Esophagus muscularis mucosa (tissue), 4 donors: Measurements from ENCODE around the gene KMT2A.

Experiments used
- EP300 ChIP-seq: sonication (generic); formaldehyde crosslinking; IDR thresholded peaks from one replicate; pipeline ENCODE4 v1.6.1; 2017; ENCODE audit warnings: antibody characterized with exemption
- POLR2A ChIP-seq: fragments of 450-650 bp; IDR thresholded peaks from one replicate; pipeline ENCODE4 v1.6.1; 2017; ENCODE audit warnings: antibody characterized with exemption, moderate library complexity, mild to moderate bottlenecking, low read depth
- POLR2AphosphoS5 ChIP-seq, 2 donors: sonication (generic); formaldehyde crosslinking; IDR thresholded peaks; one replicate each; pipeline ENCODE4 v1.6.1; 2017; ENCODE audit warnings: antibody characterized with exemption in 2 of 2
- TF ChIP-seq, protein P1 (sequence below), 3 experiments: fragments of 200-600 bp in 2 of 3; fragments of 450-650 bp in 1 of 3; sonication (generic) in 2 of 3; IDR thresholded peaks; one replicate each; pipeline ENCODE4 v1.5.1; 2017 to 2019; ENCODE audit warnings: antibody characterized with exemption in 3 of 3, mild to moderate bottlenecking in 2 of 3, moderate library complexity in 1 of 3

DNA sequence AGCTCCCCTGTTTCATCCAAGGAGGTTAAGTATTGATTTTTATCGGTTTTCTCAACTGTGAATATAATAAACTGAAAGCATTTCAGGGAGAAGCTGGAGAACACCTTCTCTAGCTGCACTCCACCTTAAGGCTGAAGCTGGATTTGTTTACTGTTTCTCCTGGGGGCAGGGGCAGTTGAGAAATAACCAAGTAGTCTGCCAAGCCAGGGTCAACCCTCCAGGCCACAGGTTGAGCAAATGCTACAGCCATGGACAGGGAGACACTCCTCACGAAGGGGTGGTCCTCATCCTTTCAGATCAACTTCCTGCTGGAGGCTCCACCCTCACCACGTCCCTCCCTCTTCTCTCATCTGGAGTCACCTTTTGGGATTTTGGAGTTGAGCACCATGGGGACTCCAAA lies 90.8 kb downstream of the KMT2A start, which contains the start of gene TTC36:
- TF ChIP-seq POLR2A: no peak
- TF ChIP-seq, protein P1, sequence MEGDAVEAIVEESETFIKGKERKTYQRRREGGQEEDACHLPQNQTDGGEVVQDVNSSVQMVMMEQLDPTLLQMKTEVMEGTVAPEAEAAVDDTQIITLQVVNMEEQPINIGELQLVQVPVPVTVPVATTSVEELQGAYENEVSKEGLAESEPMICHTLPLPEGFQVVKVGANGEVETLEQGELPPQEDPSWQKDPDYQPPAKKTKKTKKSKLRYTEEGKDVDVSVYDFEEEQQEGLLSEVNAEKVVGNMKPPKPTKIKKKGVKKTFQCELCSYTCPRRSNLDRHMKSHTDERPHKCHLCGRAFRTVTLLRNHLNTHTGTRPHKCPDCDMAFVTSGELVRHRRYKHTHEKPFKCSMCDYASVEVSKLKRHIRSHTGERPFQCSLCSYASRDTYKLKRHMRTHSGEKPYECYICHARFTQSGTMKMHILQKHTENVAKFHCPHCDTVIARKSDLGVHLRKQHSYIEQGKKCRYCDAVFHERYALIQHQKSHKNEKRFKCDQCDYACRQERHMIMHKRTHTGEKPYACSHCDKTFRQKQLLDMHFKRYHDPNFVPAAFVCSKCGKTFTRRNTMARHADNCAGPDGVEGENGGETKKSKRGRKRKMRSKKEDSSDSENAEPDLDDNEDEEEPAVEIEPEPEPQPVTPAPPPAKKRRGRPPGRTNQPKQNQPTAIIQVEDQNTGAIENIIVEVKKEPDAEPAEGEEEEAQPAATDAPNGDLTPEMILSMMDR (IDR thresholded peaks at IDR 0.05): no peak
- TF ChIP-seq EP300: no peak
- no peak for TF ChIP-seq POLR2AphosphoS5 (IDR thresholded peaks at IDR 0.05)
